ENCODE data around the gene C1orf198. TPM values are rescaled to one million over a fixed set of nuclear protein-coding genes. Genes with fewer than 3 reads are reported as not detected.

Gene C1orf198
- total RNA-seq, 6 experiments from 2014 or later: 72.4 to 118 (median 88.4) TPM

GRCh38 chr1:230878591-230878990 is 10.3 kb upstream of the C1orf198 start:
- DNase-seq: peak; percentile 75
- Mint-ChIP-seq H3K27ac (peak overlapping the region; percentile 46), H3K4me1 (ENCODE audit: low read depth) (peaks cover 45% of the 10 kb centered on the region), H3K36me3 (ENCODE audit: low read depth) (no peaks in the 10 kb centered on the region), H3K27me3 (ENCODE audit: insufficient read depth) (no peaks in the 10 kb centered on the region; the same call in none of the 2 replicates), H3K4me3 (peak overlapping the region; percentile 62), H3K9me3 (no peaks in the 10 kb centered on the region)
- TF ChIP-seq CTCF (IDR thresholded peaks at IDR 0.05): no peak

GRCh38 chr1:230877924-230878590 is 9.7 kb upstream of the C1orf198 start:
- peaks cover 45% of the 10 kb centered on the region for H3K4me1 Mint-ChIP-seq (ENCODE audit: low read depth)
- no peaks in the 10 kb centered on the region for H3K36me3 Mint-ChIP-seq (ENCODE audit: low read depth)
- no peak for TF ChIP-seq CTCF (IDR thresholded peaks at IDR 0.05)
- peak overlapping the region; percentile 46 for H3K27ac Mint-ChIP-seq
- no peaks in the 10 kb centered on the region for H3K9me3 Mint-ChIP-seq
- no peak for DNase-seq
- H3K4me3 Mint-ChIP-seq: peak overlapping the region; percentile 62; the same call in 1 of the 2 replicates
- H3K27me3 Mint-ChIP-seq (ENCODE audit: insufficient read depth): no peaks in the 10 kb centered on the region; the same call in none of the 2 replicates

GRCh38 chr1:230877146-230877923 is 9.0 kb upstream of the C1orf198 start:
- no peaks in the 10 kb centered on the region for H3K36me3 Mint-ChIP-seq (ENCODE audit: low read depth)
- H3K4me1 Mint-ChIP-seq (ENCODE audit: low read depth): peaks cover 45% of the 10 kb centered on the region
- H3K27ac Mint-ChIP-seq: peak overlapping the region; percentile 2; the same call in 1 of the 2 replicates
- TF ChIP-seq CTCF (IDR thresholded peaks at IDR 0.05): no peak
- H3K9me3 Mint-ChIP-seq: no peaks in the 10 kb centered on the region
- peak; percentile 52 for DNase-seq
- no peaks in the 10 kb centered on the region; the same call in 1 of the 2 replicates for H3K27me3 Mint-ChIP-seq (ENCODE audit: insufficient read depth)
- no peak overlapping the region for H3K4me3 Mint-ChIP-seq

GRCh38 chr1:230876660-230877059 is 8.3 kb upstream of the C1orf198 start:
- H3K9me3 Mint-ChIP-seq: no peaks in the 10 kb centered on the region
- peaks cover 45% of the 10 kb centered on the region for H3K4me1 Mint-ChIP-seq (ENCODE audit: low read depth)

GRCh38 chr1:230875370-230875769 is 7.0 kb upstream of the C1orf198 start:
- Mint-ChIP-seq H3K27me3 (ENCODE audit: insufficient read depth) (no peaks in the 10 kb centered on the region; the same call in 1 of the 2 replicates), H3K4me1 (ENCODE audit: low read depth) (peaks cover 45% of the 10 kb centered on the region), H3K27ac (no peak overlapping the region), H3K9me3 (no peaks in the 10 kb centered on the region), H3K36me3 (ENCODE audit: low read depth) (no peaks in the 10 kb centered on the region), H3K4me3 (no peak overlapping the region)
- no peak for TF ChIP-seq CTCF (IDR thresholded peaks at IDR 0.05)
- DNase-seq: no peak

More at GRCh38 chr1:230876660-230877059, 8.3 kb upstream of the C1orf198 start:
- no peak overlapping the region for H3K4me3 Mint-ChIP-seq
- no peak for TF ChIP-seq CTCF (IDR thresholded peaks at IDR 0.05)
- no peak overlapping the region for H3K27ac Mint-ChIP-seq
- no peaks in the 10 kb centered on the region for H3K36me3 Mint-ChIP-seq (ENCODE audit: low read depth)
- no peak for DNase-seq
- H3K27me3 Mint-ChIP-seq (ENCODE audit: insufficient read depth): no peaks in the 10 kb centered on the region; the same call in 1 of the 2 replicates
